ENCODE measurements around the gene PROM1. TPM values are rescaled to one million over a fixed set of nuclear protein-coding genes. Genes with fewer than 3 reads are reported as not detected.
A peak's percentile ranks its signal among the peaks of the same experiment; 100 is the strongest.

PROM1 gene
- total and polyA plus RNA-seq, 7 donors = 0.16 to 1.5 (median 0.84) TPM

- 91 to 92% (median 92%) methylated on average over 8 of the region's 8 CpGs for WGBS, 3 donors
- H3K36me3 ChIP-seq (ENCODE audit: insufficient read depth in 1 of 2, low read depth in 1 of 2) = no peaks in the 10 kb centered on the region
- no peak for ATAC-seq
Measured at GRCh38 chr4:15982842-15983524, 100.8 kb downstream of the PROM1 start.

GRCh38 chr4:15976456-15977447 is 107.1 kb downstream of the PROM1 start:
- no peak for TF ChIP-seq CTCF (IDR thresholded peaks at IDR 0.05)
- ATAC-seq = peak in 3 of 4 donors; percentile 48 to 72 (median 49)
- H3K4me3 ChIP-seq = no peak overlapping the region
- no peak overlapping the region for H3K27ac ChIP-seq
- H3K36me3 ChIP-seq (ENCODE audit: insufficient read depth in 1 of 2, low read depth in 1 of 2) = no peaks in the 10 kb centered on the region
- DNase-seq = no peak
- intact Hi-C loops (cut with DNase I) = no loop called here
- H3K27me3 ChIP-seq (ENCODE audit: insufficient read depth in 3 of 3, low read length in 2 of 3) = no peaks in the 10 kb centered on the region
- H3K4me1 ChIP-seq = no peaks in the 10 kb centered on the region
- 48 to 58% (median 55%) methylated on average over 7 of the region's 7 CpGs for WGBS, 3 donors
- no peaks in the 10 kb centered on the region for H3K9me3 ChIP-seq

More at GRCh38 chr4:15982842-15983524, 100.8 kb downstream of the PROM1 start:
- no peak for TF ChIP-seq CTCF (IDR thresholded peaks at IDR 0.05)
- H3K4me1 ChIP-seq = no peaks in the 10 kb centered on the region
- no peaks in the 10 kb centered on the region for H3K9me3 ChIP-seq
- H3K27ac ChIP-seq = no peak overlapping the region
- intact Hi-C loops (cut with DNase I) = no loop called here
- H3K4me3 ChIP-seq = no peak overlapping the region
- DNase-seq = no peak
- H3K27me3 ChIP-seq (ENCODE audit: insufficient read depth in 3 of 3, low read length in 2 of 3) = no peaks in the 10 kb centered on the region

GRCh38 chr4:15971068-15971801 is 112.6 kb downstream of the PROM1 start:
- TF ChIP-seq CTCF (IDR thresholded peaks at IDR 0.05) = no peak
- Histone ChIP-seq H3K9me3 (no peaks in the 10 kb centered on the region), H3K27me3 (ENCODE audit: insufficient read depth in 3 of 3, low read length in 2 of 3) (no peaks in the 10 kb centered on the region), H3K36me3 (ENCODE audit: insufficient read depth in 1 of 2, low read depth in 1 of 2) (no peaks in the 10 kb centered on the region), H3K4me1 (no peaks in the 10 kb centered on the region), H3K4me3 (no peak overlapping the region), H3K27ac (no peak overlapping the region)
- DNase-seq = no peak
- intact Hi-C loops (cut with DNase I) = no loop called here
- ATAC-seq = no peak
- WGBS, 3 donors = 88 to 91% (median 91%) methylated on average over 9 of the region's 9 CpGs

GRCh38 chr4:15968551-15969300 is 115.1 kb downstream of the PROM1 start:
- ATAC-seq (no peak), DNase-seq (no peak)
- H3K4me3 ChIP-seq = no peak overlapping the region
- WGBS, 3 donors = 81 to 86% (median 85%) methylated on average over 11 of the region's 11 CpGs
- intact Hi-C loops (cut with DNase I) = loop anchor here in 1 of 2 donors (5.0 kb wide), 1 partner anchor 164 kb away; no protein-coding TSS in a partner anchor
- no peaks in the 10 kb centered on the region for H3K9me3 ChIP-seq
- no peak for TF ChIP-seq CTCF (IDR thresholded peaks at IDR 0.05)
- no peaks in the 10 kb centered on the region for H3K4me1 ChIP-seq
- H3K27me3 ChIP-seq (ENCODE audit: insufficient read depth in 3 of 3, low read length in 2 of 3) = no peaks in the 10 kb centered on the region
- H3K36me3 ChIP-seq (ENCODE audit: insufficient read depth in 1 of 2, low read depth in 1 of 2) = no peaks in the 10 kb centered on the region
- no peak overlapping the region for H3K27ac ChIP-seq
